HG02798 (cell line): Measurements from ENCODE around the gene FBXL5.
A peak's percentile ranks its signal among the peaks of the same experiment; 100 is the strongest.

Experiments
- ATAC-seq: cut with Tn5 transposase; IDR thresholded peaks from one replicate; pipeline ENCODE4 v1.9.1; 2021; ENCODE audit warnings: mild to moderate bottlenecking; ENCODE audit not compliant: unreplicated experiment, poor library complexity

FBXL5 gene

GRCh38 chr4:15655223-15656037 lies at the start of gene FBXL5:
Gene FBXL5, minus strand, starts transcription at chr4:15655357. Its CDS starts 70 bp downstream, at chr4:15655287.
- peak; percentile 82 for ATAC-seq

- ATAC-seq, result no peak
Measured at GRCh38 chr4:15704129-15704528, 49.0 kb upstream of the FBXL5 start.

GRCh38 chr4:15703439-15703838 lies 48.3 kb upstream of the FBXL5 start:
- no peak for ATAC-seq

- peak; percentile 75 for ATAC-seq
Measured at GRCh38 chr4:15702941-15703403, 47.8 kb upstream of the FBXL5 start, which contains the start of gene BST1. Gene BST1, plus strand, starts transcription at chr4:15703065. Its CDS starts 80 bp downstream, at chr4:15703145.

- no peak for ATAC-seq
Measured at GRCh38 chr4:15696866-15697265, 41.7 kb upstream of the FBXL5 start.

- no peak for ATAC-seq
Measured at GRCh38 chr4:15695729-15696128, 40.6 kb upstream of the FBXL5 start.

GRCh38 chr4:15695240-15695699 lies 40.1 kb upstream of the FBXL5 start:
- no peak for ATAC-seq

- ATAC-seq, result no peak
Measured at GRCh38 chr4:15694431-15694830, 39.3 kb upstream of the FBXL5 start.

- no peak for ATAC-seq
Measured at GRCh38 chr4:15692602-15693001, 37.4 kb upstream of the FBXL5 start.

GRCh38 chr4:15691346-15692135 lies 36.4 kb upstream of the FBXL5 start:
- no peak for ATAC-seq

- no peak for ATAC-seq
Measured at GRCh38 chr4:15690020-15690809, 35.1 kb upstream of the FBXL5 start.

- no peak for ATAC-seq
Measured at GRCh38 chr4:15689540-15689939, 34.4 kb upstream of the FBXL5 start.

GRCh38 chr4:15688051-15688450 lies 32.9 kb upstream of the FBXL5 start:
- no peak for ATAC-seq

- ATAC-seq, result no peak
Measured at GRCh38 chr4:15684498-15684897, 29.3 kb upstream of the FBXL5 start.

- no peak for ATAC-seq
Measured at GRCh38 chr4:15683143-15683495, 28.0 kb upstream of the FBXL5 start.

- ATAC-seq, result no peak
Measured at GRCh38 chr4:15682242-15683142, 27.3 kb upstream of the FBXL5 start.

- ATAC-seq, result peak; percentile 94
Measured at GRCh38 chr4:15681372-15682241, 26.4 kb upstream of the FBXL5 start, which contains the start of gene FAM200B. Gene FAM200B, plus strand, starts transcription at chr4:15681827. Its CDS starts 5,151 bp downstream, at chr4:15686978.

GRCh38 chr4:15681067-15681371 lies 25.9 kb upstream of the FBXL5 start:
- no peak for ATAC-seq
